NT2/D1 (cell line): Measurements from ENCODE around the gene FMN2.

ENCODE experiments used
- DNase-seq: peaks from one replicate; pipeline ENCODE4 v3.0.0-alpha.2; 2011; ENCODE audit warnings: low read depth, low spot score
- H3K27me3 ChIP-seq: 2 replicates; pipeline ENCODE4 v1.6.0; 2011; ENCODE audit warnings: mild to moderate bottlenecking; ENCODE audit not compliant: insufficient read length, insufficient read depth
- H3K36me3 ChIP-seq: 2 replicates; pipeline ENCODE4 v1.6.1; 2011; ENCODE audit warnings: mild to moderate bottlenecking, low read length, mixed read lengths; ENCODE audit not compliant: insufficient read depth, insufficient read length
- H3K4me1 ChIP-seq: 2 replicates; pipeline ENCODE4 v1.5.1; 2011; ENCODE audit not compliant: insufficient read depth, insufficient read length
- H3K4me3 ChIP-seq: 2 replicates; pipeline ENCODE4 v1.5.1; 2011; ENCODE audit warnings: low read depth; ENCODE audit not compliant: insufficient read length
- H3K9ac ChIP-seq: 2 replicates; pipeline ENCODE4 v1.6.0; 2011; ENCODE audit warnings: low read depth; ENCODE audit not compliant: insufficient read length
- H3K9me3 ChIP-seq: 2 replicates; pipeline ENCODE4 v1.5.1; 2011; ENCODE audit warnings: mild to moderate bottlenecking, low read length; ENCODE audit not compliant: insufficient read depth
- SUZ12 ChIP-seq: IDR thresholded peaks from 2 replicates; pipeline ENCODE4 v1.6.1; 2011; ENCODE audit not compliant: insufficient read length, insufficient read depth; ENCODE audit errors: extremely low read depth
- YY1 ChIP-seq: IDR thresholded peaks from 2 replicates; pipeline ENCODE4 v1.6.1; 2011; ENCODE audit not compliant: insufficient read length, insufficient read depth
- ZNF274 ChIP-seq: IDR thresholded peaks from 2 replicates; pipeline ENCODE4 v1.6.1; 2011; ENCODE audit warnings: mild to moderate bottlenecking, low read depth, low read length

Gene FMN2

GRCh38 chr1:240462277-240462676 lies 370.6 kb downstream of the FMN2 start:
- no peaks in the 10 kb centered on the region for H3K27me3 ChIP-seq
- TF ChIP-seq YY1 (no peak), ZNF274 (no peak), SUZ12 (no peak)
- no peaks in the 10 kb centered on the region for H3K9me3 ChIP-seq
- no peaks in the 10 kb centered on the region for H3K4me1 ChIP-seq
- no peaks in the 10 kb centered on the region for H3K36me3 ChIP-seq
- no peak overlapping the region for H3K4me3 ChIP-seq
- no peak overlapping the region for H3K9ac ChIP-seq
- no peak for DNase-seq

GRCh38 chr1:240462766-240463395 lies 371.2 kb downstream of the FMN2 start:
- H3K9ac ChIP-seq: no peak overlapping the region
- no peaks in the 10 kb centered on the region for H3K9me3 ChIP-seq
- TF ChIP-seq YY1 (no peak), ZNF274 (no peak)
- H3K4me3 ChIP-seq: no peak overlapping the region
- no peaks in the 10 kb centered on the region for H3K4me1 ChIP-seq
- DNase-seq: no peak
- H3K36me3 ChIP-seq: no peaks in the 10 kb centered on the region
- H3K27me3 ChIP-seq: no peaks in the 10 kb centered on the region

GRCh38 chr1:240464099-240464498 lies 372.4 kb downstream of the FMN2 start:
- H3K27me3 ChIP-seq: no peaks in the 10 kb centered on the region
- H3K4me1 ChIP-seq: no peaks in the 10 kb centered on the region
- no peaks in the 10 kb centered on the region for H3K9me3 ChIP-seq
- TF ChIP-seq SUZ12 (no peak), ZNF274 (no peak), YY1 (no peak)
- no peaks in the 10 kb centered on the region for H3K36me3 ChIP-seq
- no peak for DNase-seq
- H3K9ac ChIP-seq: no peak overlapping the region
- H3K4me3 ChIP-seq: no peak overlapping the region

GRCh38 chr1:240465531-240465940 lies 373.9 kb downstream of the FMN2 start:
- peak; percentile 27 for DNase-seq
- TF ChIP-seq ZNF274 (no peak), YY1 (no peak), SUZ12 (no peak)
- Histone ChIP-seq H3K9me3 (no peaks in the 10 kb centered on the region), H3K4me1 (no peaks in the 10 kb centered on the region), H3K4me3 (no peak overlapping the region), H3K9ac (peak overlapping the region; percentile 34), H3K27me3 (no peaks in the 10 kb centered on the region), H3K36me3 (no peaks in the 10 kb centered on the region)

- no peaks in the 10 kb centered on the region for H3K36me3 ChIP-seq
- no peak for DNase-seq
- no peak overlapping the region for H3K4me3 ChIP-seq
- H3K27me3 ChIP-seq: no peaks in the 10 kb centered on the region
- no peak for TF ChIP-seq YY1
- no peaks in the 10 kb centered on the region for H3K4me1 ChIP-seq
- H3K9me3 ChIP-seq: no peaks in the 10 kb centered on the region
- no peak overlapping the region for H3K9ac ChIP-seq
Measured at GRCh38 chr1:240466509-240466908, 374.8 kb downstream of the FMN2 start.

- peaks cover 1% of the 10 kb centered on the region for H3K4me1 ChIP-seq
- H3K36me3 ChIP-seq: no peaks in the 10 kb centered on the region
- no peak overlapping the region for H3K4me3 ChIP-seq
- no peaks in the 10 kb centered on the region for H3K9me3 ChIP-seq
- no peak overlapping the region for H3K9ac ChIP-seq
- H3K27me3 ChIP-seq: no peaks in the 10 kb centered on the region
- no peak for TF ChIP-seq ZNF274
- DNase-seq: no peak
Measured at GRCh38 chr1:240467895-240468294, 376.2 kb downstream of the FMN2 start.

DNA sequence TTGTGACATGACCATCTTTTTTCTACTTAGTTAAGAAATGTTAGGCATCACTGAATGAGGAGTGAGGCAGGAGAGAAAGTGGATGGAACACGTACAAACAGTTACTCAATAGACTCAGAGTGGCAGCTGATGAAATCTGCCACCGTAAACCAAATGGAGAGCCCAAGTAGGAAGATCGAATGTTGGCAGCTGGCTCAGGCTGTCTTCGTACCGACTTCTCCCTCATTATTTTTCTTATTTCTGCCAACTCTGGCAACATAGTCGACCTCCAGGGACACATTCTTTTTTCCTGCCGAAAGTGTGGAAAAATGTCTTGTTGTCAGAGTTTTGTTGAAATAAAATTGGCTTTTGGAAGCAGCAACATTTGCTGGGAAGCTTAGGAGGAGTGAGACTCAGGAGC lies 377.0 kb downstream of the FMN2 start:
- no peak for DNase-seq
- Histone ChIP-seq H3K4me1 (peaks cover 3% of the 10 kb centered on the region), H3K9ac (no peak overlapping the region), H3K9me3 (no peaks in the 10 kb centered on the region), H3K4me3 (no peak overlapping the region), H3K36me3 (no peaks in the 10 kb centered on the region), H3K27me3 (no peaks in the 10 kb centered on the region)
- TF ChIP-seq SUZ12 (no peak), ZNF274 (no peak), YY1 (no peak)

DNA sequence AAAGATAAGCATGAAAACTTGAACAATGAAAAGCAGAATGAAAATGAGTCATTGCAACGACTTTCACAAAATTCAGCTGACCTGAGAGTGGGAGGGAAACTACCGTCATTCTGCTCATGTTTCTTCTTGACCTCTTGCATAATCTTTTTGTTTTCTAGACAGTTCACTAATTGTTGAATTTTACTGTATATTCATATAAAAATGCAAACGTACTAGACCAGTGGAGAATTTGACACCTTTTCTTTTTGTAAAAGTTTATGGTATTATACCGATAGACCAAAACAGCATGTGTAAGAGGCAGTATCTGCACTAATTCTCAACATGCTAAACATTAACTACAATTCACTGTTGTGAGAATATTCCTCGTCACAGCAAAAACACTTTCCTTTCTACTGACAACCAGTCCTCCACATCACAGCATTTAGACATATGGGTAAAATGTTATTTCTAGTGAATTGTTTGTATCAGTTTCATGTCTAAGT lies 382.5 kb downstream of the FMN2 start:
- H3K27me3 ChIP-seq: no peaks in the 10 kb centered on the region
- TF ChIP-seq ZNF274 (no peak), SUZ12 (no peak), YY1 (no peak)
- H3K9ac ChIP-seq: no peak overlapping the region
- DNase-seq: no peak
- H3K4me1 ChIP-seq: peaks cover 3% of the 10 kb centered on the region
- H3K9me3 ChIP-seq: no peaks in the 10 kb centered on the region
- H3K36me3 ChIP-seq: no peaks in the 10 kb centered on the region
- no peak overlapping the region for H3K4me3 ChIP-seq
